HG02623 (cell line): ENCODE data around the gene MSN.
"Not testable (repeated sequence)": the region's sequence is repeated elsewhere in the genome, so short reads cannot be mapped to it uniquely, and the experiment has no call there.

Experiments
- ATAC-seq: cut with Tn5 transposase; IDR thresholded peaks from one replicate; pipeline ENCODE4 v1.9.1; 2021; ENCODE audit warnings: moderate library complexity; ENCODE audit not compliant: unreplicated experiment

The MSN gene

DNA sequence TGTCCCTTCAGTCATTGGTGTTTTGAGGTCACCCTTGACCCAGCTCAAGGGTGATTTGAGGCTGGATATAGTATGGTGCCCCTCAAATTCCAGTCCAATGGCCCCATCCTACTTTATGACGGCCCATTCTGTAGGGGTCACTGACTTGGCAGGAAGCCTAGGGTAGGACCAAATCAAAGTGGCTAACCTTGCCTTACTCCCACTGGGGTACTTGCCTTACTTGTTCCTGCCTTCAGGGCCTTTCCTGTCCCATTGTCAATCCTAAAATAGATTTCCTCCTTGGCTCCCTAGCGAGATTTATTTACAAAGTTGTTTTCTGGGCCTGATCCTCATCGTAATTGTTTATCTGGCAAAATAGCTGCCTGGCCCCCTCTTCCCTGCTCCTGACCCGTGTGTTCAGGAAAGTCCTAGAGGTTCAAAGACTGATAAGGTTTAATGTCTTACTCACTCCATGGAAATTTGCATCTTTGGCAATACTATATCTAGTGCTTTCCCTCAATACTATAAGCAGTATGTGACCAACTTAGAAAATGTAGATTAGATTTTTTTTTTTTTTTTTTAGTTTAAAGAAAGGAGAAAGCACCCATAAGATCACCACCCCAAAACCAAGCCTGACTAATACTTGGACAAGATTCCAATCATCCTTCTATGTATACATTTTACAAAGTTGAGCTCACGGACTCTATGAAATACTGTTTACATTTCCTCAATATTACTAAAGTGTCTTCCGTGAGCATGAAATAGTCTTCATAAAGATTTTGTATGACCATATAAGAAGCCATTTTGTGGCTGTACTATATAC, 44.8 kb downstream of the MSN start:
- ATAC-seq, result no peak

DNA sequence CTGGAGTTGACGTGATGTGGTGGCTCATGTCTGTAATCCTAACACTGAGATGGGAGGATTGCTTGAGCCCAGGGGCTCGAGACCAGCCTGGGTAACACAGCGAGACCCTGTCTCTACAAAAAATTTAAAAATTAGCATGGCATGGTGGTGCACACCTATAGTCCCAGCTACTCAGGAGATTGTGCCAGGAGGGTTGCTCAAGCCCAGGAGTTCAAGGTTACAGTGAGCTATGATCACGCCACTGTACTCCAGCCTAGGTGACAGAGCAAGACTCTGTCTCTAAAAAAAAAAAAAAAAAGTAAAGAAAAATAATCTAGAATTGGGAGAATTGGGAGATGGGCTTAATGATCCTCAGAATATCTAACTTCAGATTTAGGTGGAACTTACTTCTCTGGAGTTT, 51.1 kb downstream of the MSN start:
- ATAC-seq, result no peak

DNA sequence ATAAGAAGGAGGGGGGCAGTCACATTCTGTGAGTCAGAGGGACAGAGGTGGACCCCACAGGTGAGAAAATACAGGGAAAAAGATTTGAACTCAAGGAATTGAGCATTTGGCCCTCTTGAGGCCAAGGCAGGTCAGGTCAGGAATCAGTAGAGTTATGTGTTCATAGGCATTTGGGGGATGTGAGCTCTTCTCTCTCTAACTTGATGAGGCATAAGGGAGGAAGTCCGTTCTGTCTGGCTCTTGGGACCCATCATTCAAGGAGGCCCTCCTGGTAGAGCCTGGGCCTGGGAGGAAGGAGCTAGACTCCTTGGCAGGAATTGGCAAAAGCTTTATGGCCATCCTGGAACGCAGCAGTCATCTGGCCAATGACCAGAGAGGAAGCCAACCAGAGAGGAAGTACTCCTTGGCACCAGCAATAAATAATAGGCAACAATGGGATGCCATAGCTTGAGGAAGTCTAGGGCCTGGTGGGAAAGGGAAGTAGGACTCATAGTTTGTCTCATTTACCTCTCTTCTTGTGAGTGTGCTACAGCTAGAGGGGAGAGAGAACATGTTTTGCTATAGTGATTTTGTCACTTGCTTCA, 53.0 kb downstream of the MSN start:
- no peak for ATAC-seq

DNA sequence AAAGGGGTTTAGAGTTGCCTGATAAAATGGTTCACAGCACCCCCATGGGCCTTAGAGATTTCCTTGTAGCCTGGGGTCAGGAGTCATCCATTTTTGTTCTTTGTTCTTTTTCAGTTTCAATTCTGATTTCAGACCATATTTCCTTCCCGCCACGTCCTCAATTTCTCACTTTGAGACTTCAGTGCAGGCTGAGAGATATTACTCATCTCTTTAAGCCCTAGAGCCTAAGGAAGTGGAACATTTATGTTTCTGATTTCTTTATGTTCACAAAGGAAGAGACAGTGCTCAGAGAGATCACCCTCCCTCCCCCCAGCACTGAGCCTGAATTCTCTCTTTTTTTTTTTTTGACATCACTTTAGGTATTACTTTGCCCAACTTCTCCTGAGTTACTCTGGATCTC, 56.3 kb downstream of the MSN start:
- ATAC-seq, result peak; percentile 76

GRCh38 chrX:65726715-65727114, 59.3 kb downstream of the MSN start:
- ATAC-seq, result no peak

- no peak for ATAC-seq
These were observed 64.3 kb downstream of the MSN start for GRCh38 chrX:65731684-65732289.

- ATAC-seq, result no peak
These were observed 73.5 kb downstream of the MSN start for GRCh38 chrX:65740909-65741308.

DNA sequence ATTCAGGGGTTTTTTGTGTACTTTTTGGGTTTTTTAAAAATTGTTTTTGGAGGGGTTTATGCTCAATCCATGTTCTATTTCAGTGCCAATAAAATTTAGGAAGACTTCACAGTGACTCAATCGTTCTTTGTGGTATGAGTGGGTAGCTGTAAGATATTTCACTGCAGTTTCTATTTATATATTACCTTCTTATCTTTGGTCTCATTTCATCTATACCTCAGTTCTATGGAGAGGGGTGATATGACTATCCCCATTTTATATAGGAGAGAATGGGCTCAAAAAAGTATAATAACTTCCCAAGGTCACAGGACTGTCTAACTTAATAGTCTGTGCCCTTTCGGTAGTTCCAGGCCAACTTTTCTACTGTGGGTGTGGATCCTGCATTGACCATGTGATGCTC, 74.4 kb downstream of the MSN start:
- ATAC-seq, result no peak

DNA sequence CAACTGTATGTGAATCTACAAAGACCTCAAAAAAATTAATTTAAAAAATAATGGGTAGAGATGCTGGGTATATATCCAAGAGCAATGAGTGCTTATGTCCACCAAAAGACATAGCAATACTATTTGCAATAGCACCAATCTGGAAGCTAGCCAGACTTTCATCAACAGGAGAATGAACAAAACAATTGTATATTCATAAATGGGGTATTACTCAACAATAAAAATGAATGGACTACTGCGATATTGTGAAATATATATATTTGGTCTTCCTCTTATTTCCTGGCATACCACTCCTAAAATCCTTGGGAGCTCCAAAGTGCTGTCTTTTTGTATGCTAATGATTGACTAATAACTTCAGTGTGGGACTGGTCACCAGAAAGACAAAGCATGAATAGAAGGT, 77.5 kb downstream of the MSN start:
- ATAC-seq, result no peak

- no peak for ATAC-seq
These were observed 78.0 kb downstream of the MSN start for GRCh38 chrX:65745427-65745826.

- ATAC-seq, result no peak
These were observed 78.5 kb downstream of the MSN start for GRCh38 chrX:65745992-65746391.

DNA sequence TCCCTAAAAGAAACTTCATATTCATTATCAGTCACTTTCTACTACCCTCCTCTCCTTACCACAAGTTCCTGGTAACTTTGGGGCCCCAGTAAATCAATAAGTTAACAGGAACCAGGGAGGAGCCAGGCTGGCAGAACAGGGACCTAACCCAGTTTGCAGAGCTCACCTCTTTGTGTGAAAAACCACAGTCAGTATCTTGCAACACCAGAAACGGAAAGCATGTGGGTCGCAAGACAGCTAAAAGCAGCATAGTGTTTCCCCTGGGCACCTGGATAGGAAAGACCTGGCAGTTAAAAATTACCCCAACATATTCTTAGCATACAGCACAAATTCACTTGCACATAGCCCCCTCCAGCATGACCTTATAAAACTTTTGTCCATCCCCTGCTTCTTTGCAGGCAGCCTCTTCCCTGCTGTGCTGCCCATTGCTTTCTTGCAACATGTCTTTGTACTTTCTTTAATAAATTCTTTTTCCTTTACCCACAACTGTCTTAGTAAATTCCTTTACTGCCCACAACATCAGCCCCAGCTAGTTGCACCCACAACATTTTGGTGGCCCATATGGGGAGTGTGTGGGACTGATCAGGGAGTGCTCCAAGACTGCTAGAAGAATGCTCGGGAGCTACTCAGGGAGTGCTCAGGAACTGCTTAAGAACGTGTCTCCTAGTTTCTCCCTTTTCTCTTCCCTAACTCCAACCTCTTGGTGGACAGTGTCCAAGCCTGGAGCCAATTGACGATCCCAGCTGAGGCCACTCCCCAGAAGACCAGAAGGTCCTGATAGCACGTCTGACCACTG, 83.4 kb downstream of the MSN start:
- ATAC-seq, result peak; percentile 83

DNA sequence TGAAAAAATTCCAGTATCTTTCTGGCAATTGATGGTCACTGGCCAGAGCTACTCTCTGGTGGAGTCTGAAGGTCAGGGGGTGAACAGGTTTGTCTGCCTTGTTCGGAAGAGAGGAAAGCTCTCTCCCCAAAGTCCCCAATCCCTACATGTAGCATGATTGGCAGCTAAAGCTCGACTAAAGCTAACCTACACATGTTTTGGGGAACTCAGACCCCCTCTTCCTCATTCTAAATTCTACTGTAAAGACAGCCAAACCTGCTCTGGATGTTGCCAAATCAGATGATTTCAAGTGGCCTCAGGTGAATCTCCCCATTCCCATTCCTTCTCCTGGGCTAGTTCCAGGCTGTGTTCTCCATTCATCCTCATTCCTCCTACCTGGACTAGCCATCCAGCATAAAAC, 84.1 kb downstream of the MSN start:
- ATAC-seq, result no peak

GRCh38 chrX:65752294-65752693, 84.8 kb downstream of the MSN start:
- ATAC-seq, result no peak

DNA sequence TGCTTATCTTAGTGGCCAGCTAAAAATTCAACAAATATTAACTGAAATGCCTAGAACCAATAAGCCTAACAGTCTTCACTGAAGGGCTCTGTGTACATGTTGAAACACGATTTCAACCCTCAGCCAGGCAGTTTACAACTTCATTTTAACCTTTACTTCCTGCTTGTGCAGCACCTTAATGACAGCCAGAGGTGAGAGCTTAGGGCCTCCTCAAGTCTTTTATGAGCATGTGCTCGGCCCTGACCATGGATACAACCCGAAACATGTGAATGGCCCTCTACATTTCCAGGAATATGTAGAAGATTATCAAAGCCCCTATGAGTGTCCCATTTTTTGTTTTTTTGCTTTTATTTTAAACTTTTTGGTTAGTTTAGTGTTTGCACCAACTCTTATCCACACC, 88.3 kb downstream of the MSN start:
- ATAC-seq, result no peak

- no peak for ATAC-seq
These were observed 90.5 kb downstream of the MSN start for GRCh38 chrX:65757943-65758342.

DNA sequence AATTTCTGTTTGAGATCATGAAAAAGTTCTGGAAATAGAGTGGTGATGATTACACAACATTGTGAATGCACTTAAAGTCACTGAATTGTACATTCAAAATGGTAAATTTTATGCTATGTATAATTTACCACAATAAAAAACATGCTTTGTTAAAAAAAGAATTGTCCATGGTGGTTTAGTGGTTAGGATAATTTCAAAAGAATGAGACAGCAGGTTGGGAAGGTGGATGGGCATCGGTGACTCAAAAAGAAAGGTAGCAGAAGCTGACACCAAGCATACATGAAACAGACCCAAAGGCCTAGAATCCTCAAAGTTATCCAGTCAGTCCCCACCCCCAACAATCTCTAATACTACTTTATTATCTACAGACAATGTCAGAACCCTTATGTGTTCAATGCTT, 91.1 kb downstream of the MSN start:
- no peak for ATAC-seq

GRCh38 chrX:65759525-65759924, 92.1 kb downstream of the MSN start:
- ATAC-seq, result not testable (repeated sequence)

DNA sequence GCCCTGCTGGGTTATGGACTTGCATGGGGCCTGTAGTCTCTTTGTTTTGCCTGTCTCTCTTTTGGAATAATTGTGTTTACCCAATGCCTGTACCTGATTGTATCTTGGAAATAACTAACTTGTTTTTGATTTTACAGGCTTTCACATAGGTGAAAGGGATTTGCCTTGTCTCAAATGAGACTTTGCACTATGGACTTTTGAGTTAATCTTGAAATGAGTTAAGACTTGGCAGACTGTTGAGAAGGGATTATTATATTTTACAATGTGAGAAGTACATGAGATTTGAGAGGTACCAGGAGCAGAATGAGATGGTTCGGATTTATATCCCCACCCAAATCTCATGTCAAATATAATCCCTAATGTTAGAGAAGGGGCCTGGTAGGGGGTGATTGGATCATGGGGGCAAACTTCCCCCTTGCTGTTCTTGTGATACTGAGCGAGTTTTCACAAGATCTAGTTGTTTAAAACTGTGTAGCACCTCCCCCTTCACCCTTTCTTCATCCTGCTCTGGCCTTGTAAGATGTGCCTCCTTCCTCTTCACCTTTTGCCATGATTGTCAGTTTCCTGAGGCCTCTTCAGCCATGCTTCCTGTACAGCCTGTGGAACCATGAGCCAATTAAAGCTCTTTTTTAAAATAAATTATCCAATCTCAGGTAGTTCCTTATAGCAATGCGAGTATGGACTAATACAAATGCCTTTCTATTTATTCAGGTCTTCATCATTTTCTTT, 102.3 kb downstream of the MSN start:
- ATAC-seq, result no peak

- ATAC-seq, result no peak
These were observed 105.4 kb downstream of the MSN start for GRCh38 chrX:65772842-65773241.

DNA sequence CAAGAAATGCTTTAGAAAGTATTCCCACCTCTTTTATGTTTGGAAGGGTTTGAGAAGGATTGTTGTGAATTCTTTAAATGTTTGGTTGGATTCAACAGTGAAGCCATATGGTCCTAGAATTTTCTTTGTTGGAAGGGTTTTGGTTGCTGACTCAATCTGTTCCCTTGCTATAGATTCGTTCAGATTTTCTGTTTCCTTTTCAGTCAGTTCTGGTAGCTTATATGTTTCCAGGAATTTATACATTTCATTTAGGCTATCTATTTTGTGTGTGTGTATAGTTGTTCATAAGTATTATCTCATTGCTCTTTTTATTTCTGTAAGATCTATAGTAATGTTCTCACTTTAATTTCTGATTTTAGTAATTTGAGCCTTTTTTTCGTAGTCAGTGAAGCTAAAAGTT, 114.4 kb downstream of the MSN start:
- no peak for ATAC-seq
